Stomach smooth muscle (tissue), 2 donors: ENCODE data around the gene ZFP36L1.
A peak's percentile ranks its signal among the peaks of the same experiment; 100 is the strongest.

Source experiments
- H3K27ac ChIP-seq: one replicate; pipeline ENCODE4 v1.7.0; 2013; ENCODE audit warnings: mild to moderate bottlenecking, low read length, inconsistent platforms
- H3K27me3 ChIP-seq, 2 donors: one replicate each; pipeline ENCODE4 v1.7.0; 2013; ENCODE audit warnings: low read length in 2 of 2; ENCODE audit not compliant: insufficient read depth in 2 of 2, control insufficient read depth in 1 of 2
- H3K36me3 ChIP-seq, 2 donors: one replicate each; pipeline ENCODE4 v1.7.0; 2013; ENCODE audit warnings: low read length in 2 of 2; ENCODE audit not compliant: control insufficient read depth in 2 of 2, insufficient read depth in 2 of 2
- H3K4me1 ChIP-seq: one replicate; pipeline ENCODE4 v1.7.0; 2013; ENCODE audit warnings: low read length; ENCODE audit not compliant: control insufficient read depth, insufficient read depth
- H3K4me3 ChIP-seq, 2 donors: one replicate each; pipeline ENCODE4 v1.7.0; 2013; ENCODE audit warnings: low read length in 2 of 2
- H3K9ac ChIP-seq, 2 donors: one replicate each; pipeline ENCODE4 v1.7.0; 2013; ENCODE audit warnings: low read length in 2 of 2, mild to moderate bottlenecking in 1 of 2
- H3K9me3 ChIP-seq, 2 donors: one replicate each; pipeline ENCODE4 v1.7.0; 2013; ENCODE audit warnings: low read length in 2 of 2; ENCODE audit not compliant: control insufficient read depth in 2 of 2
- donor health status: healthy.
- donor health status: Pancreatic carcinoma.

The ZFP36L1 gene

GRCh38 chr14:68815298-68816182 is 22.7 kb upstream of the ZFP36L1 start:
- Histone ChIP-seq H3K36me3 (no peaks in the 10 kb centered on the region), H3K4me3 (peak overlapping the region; percentile 50 to 70), H3K9ac (peak overlapping the region; percentile 62 to 80), H3K27ac (peak overlapping the region; percentile 99), H3K9me3 (no peaks in the 10 kb centered on the region), H3K4me1 (peaks cover 84% of the 10 kb centered on the region), H3K27me3 (no peaks in the 10 kb centered on the region)

GRCh38 chr14:68814539-68815297 is 21.9 kb upstream of the ZFP36L1 start:
- Histone ChIP-seq H3K9me3 (no peaks in the 10 kb centered on the region), H3K4me1 (peaks cover 77% of the 10 kb centered on the region), H3K4me3 (peak overlapping the region; percentile 50 to 70), H3K27ac (peak overlapping the region; percentile 99), H3K36me3 (no peaks in the 10 kb centered on the region), H3K9ac (peak overlapping the region; percentile 62 to 80), H3K27me3 (no peaks in the 10 kb centered on the region)

DNA sequence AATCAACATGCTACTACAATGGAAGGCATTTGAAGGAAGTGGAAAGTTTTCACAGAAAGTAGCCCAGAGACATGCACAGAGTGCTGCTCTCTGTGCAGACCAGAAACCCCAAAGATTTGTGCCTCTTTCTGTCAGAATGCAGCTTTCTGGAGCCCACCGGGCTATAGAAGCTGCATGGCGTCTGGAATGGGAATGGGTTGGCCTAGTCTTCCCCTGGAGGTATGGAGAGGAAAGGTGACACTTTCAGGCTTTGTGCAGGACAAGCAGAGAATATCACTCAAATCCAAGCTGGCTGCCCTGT is 21.3 kb upstream of the ZFP36L1 start:
- Histone ChIP-seq H3K27me3 (no peaks in the 10 kb centered on the region), H3K4me1 (peaks cover 72% of the 10 kb centered on the region), H3K4me3 (peak overlapping the region; percentile 50 to 70), H3K9ac (peak overlapping the region; percentile 62 to 80), H3K27ac (peak overlapping the region; percentile 99), H3K36me3 (no peaks in the 10 kb centered on the region), H3K9me3 (no peaks in the 10 kb centered on the region)

- Histone ChIP-seq H3K9me3 (no peaks in the 10 kb centered on the region), H3K4me3 (peak overlapping the region in 1 of 2 donors; percentile 22), H3K4me1 (peaks cover 70% of the 10 kb centered on the region), H3K36me3 (no peaks in the 10 kb centered on the region), H3K27me3 (no peaks in the 10 kb centered on the region), H3K9ac (peak overlapping the region in 1 of 2 donors; percentile 62), H3K27ac (peak overlapping the region; percentile 99)
Observed at GRCh38 chr14:68813318-68813838, 20.5 kb upstream of the ZFP36L1 start.

GRCh38 chr14:68811171-68811570 is 18.3 kb upstream of the ZFP36L1 start:
- Histone ChIP-seq H3K9ac (no peak overlapping the region), H3K9me3 (no peaks in the 10 kb centered on the region), H3K27ac (peak overlapping the region; percentile 24), H3K4me3 (no peak overlapping the region), H3K27me3 (no peaks in the 10 kb centered on the region), H3K36me3 (no peaks in the 10 kb centered on the region), H3K4me1 (peaks cover 71% of the 10 kb centered on the region)

DNA sequence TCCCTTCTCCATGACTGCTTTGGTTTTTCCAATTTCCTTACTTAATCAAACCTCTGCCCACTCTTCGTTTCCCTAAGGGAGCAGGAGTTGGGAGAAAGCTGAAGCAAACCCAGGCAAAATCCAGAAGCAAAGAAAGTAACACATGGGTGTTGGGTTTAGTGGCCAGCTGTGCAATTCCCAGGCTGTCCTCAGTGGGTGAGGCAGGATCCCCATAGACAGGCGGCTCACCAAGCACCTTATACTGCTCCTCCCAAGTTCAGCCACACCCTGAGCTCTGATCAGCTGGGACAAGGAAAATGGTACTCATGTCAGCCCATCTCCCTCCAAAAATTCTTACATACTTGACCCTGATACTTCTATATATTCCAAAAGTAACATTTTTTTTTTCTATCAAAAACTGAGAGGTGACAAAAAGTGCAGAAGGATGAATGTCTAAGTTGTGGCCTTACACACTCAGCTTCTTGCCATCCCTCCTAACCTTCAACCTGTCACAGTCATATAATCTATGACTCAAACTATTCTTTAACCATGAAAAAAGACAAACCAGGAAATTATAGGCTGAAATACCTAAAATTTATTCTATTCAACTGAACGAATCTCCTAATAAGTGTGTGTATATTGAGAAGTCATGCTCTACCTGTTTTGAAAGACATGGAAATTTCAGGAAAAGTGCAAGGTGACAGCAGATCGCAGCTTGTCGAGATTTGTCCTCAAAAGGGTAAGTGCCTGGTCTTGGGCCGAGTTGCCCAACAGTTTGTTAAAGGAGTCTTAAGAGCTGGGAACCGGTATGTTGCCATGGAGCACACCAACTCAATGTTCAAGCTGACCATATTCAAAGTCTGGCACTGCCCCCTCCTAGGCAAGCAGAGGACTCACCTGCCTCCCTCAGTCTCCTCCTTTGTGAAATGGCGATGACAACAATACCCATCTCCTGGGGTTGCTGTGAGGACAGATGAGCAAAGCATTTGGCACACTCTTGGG is 17.6 kb upstream of the ZFP36L1 start:
- Histone ChIP-seq H3K36me3 (no peaks in the 10 kb centered on the region), H3K27me3 (no peaks in the 10 kb centered on the region), H3K9me3 (no peaks in the 10 kb centered on the region), H3K4me1 (peaks cover 71% of the 10 kb centered on the region), H3K27ac (peak overlapping the region; percentile 31), H3K9ac (no peak overlapping the region), H3K4me3 (no peak overlapping the region)

DNA sequence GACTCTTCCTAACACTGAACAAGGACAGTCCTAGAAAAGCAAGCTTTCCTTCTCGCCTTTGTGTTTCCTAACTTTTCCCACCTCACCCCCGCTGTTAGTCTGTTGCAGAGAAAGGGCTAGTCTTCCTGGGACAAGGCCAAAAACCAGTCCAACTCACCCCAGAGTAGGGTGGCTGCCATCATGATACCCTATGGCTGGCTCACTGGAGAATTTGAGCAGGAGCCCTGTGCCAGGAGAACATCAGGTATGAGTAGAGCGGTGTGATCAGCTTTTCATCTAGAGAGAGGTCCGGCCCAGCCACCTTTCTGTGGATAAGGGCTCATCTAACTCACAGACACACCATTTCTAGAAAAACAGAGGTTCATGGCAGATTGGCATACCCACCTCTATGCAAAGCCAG is 16.7 kb upstream of the ZFP36L1 start:
- Histone ChIP-seq H3K9me3 (no peaks in the 10 kb centered on the region), H3K27me3 (no peaks in the 10 kb centered on the region), H3K4me1 (peaks cover 64% of the 10 kb centered on the region), H3K9ac (peak overlapping the region; percentile 7 to 21), H3K36me3 (no peaks in the 10 kb centered on the region), H3K27ac (peak overlapping the region; percentile 31), H3K4me3 (peak overlapping the region in 1 of 2 donors; percentile 8)

- no peaks in the 10 kb centered on the region for H3K9me3 ChIP-seq
- H3K27me3 ChIP-seq = no peaks in the 10 kb centered on the region
- H3K36me3 ChIP-seq = no peaks in the 10 kb centered on the region
- peak overlapping the region; percentile 7 to 21 for H3K9ac ChIP-seq
- peak overlapping the region; percentile 92 for H3K27ac ChIP-seq
- no peak overlapping the region for H3K4me3 ChIP-seq
- H3K4me1 ChIP-seq = peaks cover 58% of the 10 kb centered on the region
Observed at GRCh38 chr14:68808696-68809480, 16.0 kb upstream of the ZFP36L1 start.

GRCh38 chr14:68807987-68808386 is 15.1 kb upstream of the ZFP36L1 start:
- Histone ChIP-seq H3K9ac (peak overlapping the region; percentile 60 to 64), H3K4me1 (peaks cover 49% of the 10 kb centered on the region)

More at GRCh38 chr14:68807987-68808386, 15.1 kb upstream of the ZFP36L1 start:
- H3K27me3 ChIP-seq = no peaks in the 10 kb centered on the region
- no peaks in the 10 kb centered on the region for H3K36me3 ChIP-seq
- H3K27ac ChIP-seq = peak overlapping the region; percentile 92
- H3K9me3 ChIP-seq = no peaks in the 10 kb centered on the region
- H3K4me3 ChIP-seq = no peak overlapping the region
